Dedifferentiated amniotic fluid mesenchymal stem cell (primary cell): ENCODE data around the gene CCDC40.
A peak's percentile ranks its signal among the peaks of the same experiment; 100 is the strongest.

Experiments used
- DNase-seq: peaks from one replicate; pipeline ENCODE4 v3.0.0-alpha.2; 2016; ENCODE audit errors: extremely low spot score

CCDC40 gene

GRCh38 chr17:80000136-80000535 is 36.3 kb upstream of the CCDC40 start:
- DNase-seq = no peak

- no peak for DNase-seq
Measured at GRCh38 chr17:80000981-80001775, 35.3 kb upstream of the CCDC40 start.

- no peak for DNase-seq
Measured at GRCh38 chr17:80002070-80002641, 34.3 kb upstream of the CCDC40 start.

GRCh38 chr17:80002690-80003490 is 33.6 kb upstream of the CCDC40 start:
- no peak for DNase-seq

- no peak for DNase-seq
Measured at GRCh38 chr17:80003969-80004368, 32.5 kb upstream of the CCDC40 start.

- no peak for DNase-seq
Measured at GRCh38 chr17:80005360-80006338, 30.8 kb upstream of the CCDC40 start.

- DNase-seq = no peak
Measured at GRCh38 chr17:80006339-80006720, 30.1 kb upstream of the CCDC40 start.

- no peak for DNase-seq
Measured at GRCh38 chr17:80006811-80007752, 29.4 kb upstream of the CCDC40 start.

- no peak for DNase-seq
Measured at GRCh38 chr17:80007939-80008338, 28.5 kb upstream of the CCDC40 start.

GRCh38 chr17:80008383-80008840 is 28.0 kb upstream of the CCDC40 start:
- DNase-seq = peak; percentile 18

- DNase-seq = no peak
Measured at GRCh38 chr17:80008848-80009247, 27.6 kb upstream of the CCDC40 start.

GRCh38 chr17:80009391-80010282 is 26.8 kb upstream of the CCDC40 start:
- DNase-seq = no peak

GRCh38 chr17:80010283-80010858 is 26.1 kb upstream of the CCDC40 start:
- DNase-seq = no peak

GRCh38 chr17:80011989-80012555 is 24.4 kb upstream of the CCDC40 start:
- no peak for DNase-seq

GRCh38 chr17:80012765-80013741 is 23.4 kb upstream of the CCDC40 start:
- DNase-seq = no peak

- no peak for DNase-seq
Measured at GRCh38 chr17:80017226-80018010, 19.0 kb upstream of the CCDC40 start.
